HG02642 (cell line): Measurements from ENCODE around the gene SIK3.
A peak's percentile ranks its signal among the peaks of the same experiment; 100 is the strongest.

Experiments used
- ATAC-seq: cut with Tn5 transposase; IDR thresholded peaks from one replicate; pipeline ENCODE4 v1.9.1; 2021; ENCODE audit warnings: mild to moderate bottlenecking; ENCODE audit not compliant: unreplicated experiment, poor library complexity

Gene SIK3

GRCh38 chr11:117019871-117020270 is 78.4 kb downstream of the SIK3 start:
- no peak for ATAC-seq

- ATAC-seq = no peak
Measured at GRCh38 chr11:117017456-117017855, 80.8 kb downstream of the SIK3 start.

GRCh38 chr11:117016747-117017146 is 81.5 kb downstream of the SIK3 start:
- no peak for ATAC-seq

GRCh38 chr11:117016246-117016645 is 82.0 kb downstream of the SIK3 start:
- no peak for ATAC-seq

- no peak for ATAC-seq
Measured at GRCh38 chr11:117011541-117011898, 86.7 kb downstream of the SIK3 start.

- ATAC-seq = no peak
Measured at GRCh38 chr11:117010808-117011540, 87.3 kb downstream of the SIK3 start.

GRCh38 chr11:117009905-117010605 is 88.2 kb downstream of the SIK3 start:
- ATAC-seq = no peak

GRCh38 chr11:117005758-117006157 is 92.5 kb downstream of the SIK3 start:
- ATAC-seq = no peak

- ATAC-seq = no peak
Measured at GRCh38 chr11:117002639-117003299, 95.5 kb downstream of the SIK3 start.

- ATAC-seq = no peak
Measured at GRCh38 chr11:117000014-117000737, 98.1 kb downstream of the SIK3 start.

GRCh38 chr11:116997071-116997470 is 101.2 kb downstream of the SIK3 start:
- no peak for ATAC-seq

- no peak for ATAC-seq
Measured at GRCh38 chr11:116994195-116994594, 104.0 kb downstream of the SIK3 start.

- ATAC-seq = no peak
Measured at GRCh38 chr11:116993599-116993998, 104.6 kb downstream of the SIK3 start.

- ATAC-seq = no peak
Measured at GRCh38 chr11:116991491-116991890, 106.7 kb downstream of the SIK3 start.

- no peak for ATAC-seq
Measured at GRCh38 chr11:116990811-116991210, 107.4 kb downstream of the SIK3 start.

- ATAC-seq = no peak
Measured at GRCh38 chr11:116990061-116990473, 108.2 kb downstream of the SIK3 start.

- ATAC-seq = no peak
Measured at GRCh38 chr11:116989184-116989583, 109.0 kb downstream of the SIK3 start.

- ATAC-seq = peak; percentile 64
Measured at GRCh38 chr11:116986521-116987105, 111.6 kb downstream of the SIK3 start.

- no peak for ATAC-seq
Measured at GRCh38 chr11:116984589-116984988, 113.6 kb downstream of the SIK3 start.

- ATAC-seq = no peak
Measured at GRCh38 chr11:116984186-116984585, 114.0 kb downstream of the SIK3 start.
